NB4 (cell line): ENCODE measurements around the gene BIRC6.

Experiments
- DNase-seq: peaks from one replicate; pipeline ENCODE4 v3.0.0; 2010; ENCODE audit warnings: low read depth
- H3K4me3 ChIP-seq: one replicate; pipeline ENCODE4 v1.5.1; 2011; ENCODE audit warnings: mild to moderate bottlenecking, low read depth, low read length, moderate library complexity
- CTCF ChIP-seq: IDR thresholded peaks from one replicate; pipeline ENCODE4 v1.5.1; 2012; ENCODE audit warnings: low read depth, low read length
- MAX ChIP-seq: IDR thresholded peaks from 2 replicates; pipeline ENCODE4 v1.6.1; 2011; ENCODE audit warnings: low read depth, low read length
- MYC ChIP-seq: IDR thresholded peaks from 2 replicates; pipeline ENCODE4 v1.6.1; 2011; ENCODE audit warnings: low read depth, low read length
- POLR2A ChIP-seq: IDR thresholded peaks from 2 replicates; pipeline ENCODE4 v1.6.1; 2011; ENCODE audit warnings: mild to moderate bottlenecking; ENCODE audit not compliant: insufficient read length; ENCODE audit errors: extremely low read depth

BIRC6 gene

GRCh38 chr2:32463110-32463509 is 106.3 kb downstream of the BIRC6 start:
- H3K4me3 ChIP-seq: no peak overlapping the region
- TF ChIP-seq CTCF (no peak), MAX (no peak), POLR2A (no peak), MYC (no peak)
- DNase-seq: no peak

DNA sequence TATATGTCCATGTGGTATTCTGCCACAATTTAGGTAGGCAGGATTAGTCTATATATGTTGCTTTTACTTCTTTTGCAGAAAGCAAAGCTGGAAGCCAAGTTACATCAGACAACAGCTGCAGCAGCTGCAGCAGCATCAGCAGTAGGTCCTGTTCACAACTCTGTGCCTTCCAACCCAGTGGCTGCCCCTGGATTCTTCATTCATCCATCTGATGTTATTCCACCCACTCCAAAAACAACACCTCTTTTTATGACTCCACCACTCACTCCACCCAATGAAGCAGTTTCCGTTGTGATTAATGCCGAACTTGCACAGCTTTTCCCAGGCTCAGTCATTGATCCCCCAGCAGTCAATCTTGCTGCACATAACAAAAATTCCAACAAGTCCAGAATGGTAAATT is 107.6 kb downstream of the BIRC6 start:
- no peak for DNase-seq
- no peak for TF ChIP-seq MAX
- H3K4me3 ChIP-seq: no peak overlapping the region

GRCh38 chr2:32472605-32473004 is 115.8 kb downstream of the BIRC6 start:
- DNase-seq: no peak
- no peak overlapping the region for H3K4me3 ChIP-seq
- no peak for TF ChIP-seq MYC

- no peak for DNase-seq
- TF ChIP-seq MYC (no peak), CTCF (no peak), MAX (no peak), POLR2A (no peak)
Observed at GRCh38 chr2:32474381-32474780, 117.6 kb downstream of the BIRC6 start.

DNA sequence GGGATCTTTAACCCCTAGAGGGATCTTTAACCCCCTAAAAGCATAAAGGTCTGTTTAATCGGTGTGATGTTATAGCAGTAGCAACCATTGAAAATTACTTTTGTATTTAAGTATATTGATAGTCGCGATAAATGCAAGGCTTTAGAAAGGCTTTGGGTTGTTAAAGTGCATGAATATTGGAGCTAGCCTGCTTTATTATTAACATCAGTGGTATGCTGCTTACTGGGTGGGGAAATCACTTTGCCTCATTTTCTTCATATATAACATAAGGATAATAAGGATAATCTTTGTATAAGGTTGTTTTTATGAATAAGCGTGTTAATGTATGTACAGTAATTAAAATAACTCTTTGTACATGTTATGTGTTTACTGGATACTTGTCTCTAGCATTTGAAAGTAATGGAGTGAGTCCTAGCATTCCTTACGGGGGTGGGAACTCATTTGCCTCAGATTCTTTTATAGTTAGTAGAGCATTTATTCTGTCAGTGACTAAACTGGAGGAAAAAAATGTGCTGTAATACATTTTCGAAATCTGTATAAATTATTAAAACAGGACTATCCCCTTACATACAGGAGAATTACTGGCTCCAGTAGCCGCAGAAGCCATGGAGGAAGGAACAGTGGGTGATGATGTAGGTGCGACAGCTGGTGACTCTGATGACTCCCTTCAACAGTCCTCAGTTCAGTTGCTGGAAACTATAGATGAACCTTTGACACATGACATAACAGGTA is 122.2 kb downstream of the BIRC6 start:
- no peak overlapping the region for H3K4me3 ChIP-seq
- no peak for DNase-seq
- TF ChIP-seq MAX: no peak
- no peak for TF ChIP-seq MYC
- no peak for TF ChIP-seq CTCF
- no peak for TF ChIP-seq POLR2A

More at GRCh38 chr2:32474381-32474780, 117.6 kb downstream of the BIRC6 start:
- H3K4me3 ChIP-seq: no peak overlapping the region

GRCh38 chr2:32479993-32480392 is 123.2 kb downstream of the BIRC6 start:
- no peak overlapping the region for H3K4me3 ChIP-seq
- TF ChIP-seq POLR2A (no peak), CTCF (no peak), MYC (no peak), MAX (no peak)
- no peak for DNase-seq

DNA sequence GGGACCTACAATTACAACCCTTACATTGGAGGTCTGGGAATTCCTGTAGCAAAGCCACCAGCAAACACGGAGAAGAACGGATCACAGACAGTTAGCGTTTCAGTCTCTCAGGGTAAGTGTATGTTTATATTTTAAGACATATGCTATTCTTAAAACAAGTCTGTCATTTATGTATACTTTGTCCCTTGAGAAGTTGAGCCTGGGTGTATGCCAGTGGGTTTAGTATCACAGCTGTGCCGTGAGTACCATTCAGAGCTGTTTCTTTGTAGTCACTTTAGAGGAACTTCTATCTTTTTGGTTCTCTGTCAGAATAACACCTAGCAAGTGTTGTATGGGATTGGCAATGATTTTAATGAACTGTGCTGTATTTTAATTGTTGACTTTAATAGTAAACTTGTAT is 125.6 kb downstream of the BIRC6 start:
- DNase-seq: no peak
- H3K4me3 ChIP-seq: no peak overlapping the region
- TF ChIP-seq CTCF (no peak), POLR2A (no peak), MAX (no peak), MYC (no peak)
